Gastroesophageal sphincter (tissue), 4 donors: ENCODE data around the gene CAPG. TPM values are rescaled to one million over a fixed set of nuclear protein-coding genes. Genes with fewer than 3 reads are reported as not detected.
A peak's percentile ranks its signal among the peaks of the same experiment; 100 is the strongest.
"Not testable (repeated sequence)": the region's sequence is repeated elsewhere in the genome, so short reads cannot be mapped to it uniquely, and the experiment has no call there.

ENCODE experiments used
- ATAC-seq: fragments of 150-250 bp; one replicate; pipeline ENCODE4 v1.9.1; 2016; ENCODE audit warnings: mild to moderate bottlenecking, moderate library complexity
- H3K27ac ChIP-seq, 4 donors: fragments of 200-600 bp; sonication (generic) in 3 of 4; 1 replicate in 3 of 4; 2 replicates in 1 of 4; pipeline ENCODE4 v1.5.1; 2016 to 2019
- H3K27me3 ChIP-seq: fragments of 200-600 bp; sonication (generic); one replicate; pipeline ENCODE4 v1.5.1; 2019
- H3K36me3 ChIP-seq, 2 donors: fragments of 200-600 bp; sonication (generic); one replicate each; pipeline ENCODE4 v1.5.1; 2019; ENCODE audit warnings: control low read depth in 1 of 2
- H3K4me1 ChIP-seq, 3 donors: fragments of 200-600 bp; sonication (generic); 1 replicate in 2 of 3; 2 replicates in 1 of 3; pipeline ENCODE4 v1.5.1; 2016 to 2019; ENCODE audit warnings: control low read depth in 2 of 3
- H3K4me3 ChIP-seq, 2 donors: fragments of 200-600 bp; sonication (generic); one replicate each; pipeline ENCODE4 v1.5.1; 2019; ENCODE audit warnings: mild to moderate bottlenecking in 1 of 2, moderate library complexity in 1 of 2
- H3K9me3 ChIP-seq, 3 donors: fragments of 200-600 bp; sonication (generic); one replicate each; pipeline ENCODE4 v1.5.1; 2017 to 2019; ENCODE audit warnings: control low read depth in 2 of 3
- CTCF ChIP-seq, 4 experiments: fragments of 200-600 bp in 2 of 4; fragments of 450-650 bp in 2 of 4; sonication (generic) in 1 of 4; IDR thresholded peaks; one replicate each; pipeline ENCODE4 v1.5.1; 2017 to 2019; ENCODE audit warnings: antibody characterized with exemption in 4 of 4, mild to moderate bottlenecking in 2 of 4, moderate library complexity in 2 of 4
- EP300 ChIP-seq: sonication (generic); formaldehyde crosslinking; IDR thresholded peaks from one replicate; pipeline ENCODE4 v1.6.1; 2017; ENCODE audit warnings: antibody characterized with exemption, mild to moderate bottlenecking
- POLR2A ChIP-seq, 2 donors: fragments of 450-650 bp; IDR thresholded peaks; one replicate each; pipeline ENCODE4 v1.6.1; 2017; ENCODE audit warnings: antibody characterized with exemption in 2 of 2, mild to moderate bottlenecking in 2 of 2, moderate library complexity in 1 of 2
- POLR2AphosphoS5 ChIP-seq: sonication (generic); formaldehyde crosslinking; IDR thresholded peaks from one replicate; pipeline ENCODE4 v1.6.1; 2017; ENCODE audit warnings: antibody characterized with exemption
- WGBS, 2 donors: methylation state at CpG; one replicate each; pipeline ENCODE4 v1.1.5; 2018; ENCODE audit warnings: low coverage in 1 of 2; 5-methylcytosine and 5-hydroxymethylcytosine counted together
- total RNA-seq, 4 donors: library from RNA; depleted of rRNA; stranded (reverse); fragments of >200 nt; gene quantifications; one replicate each; pipeline ENCODE4 v1.1.0, GENCODE V29; 2016

CAPG gene
- total RNA-seq, 4 donors from 2014 or later: 42.2 to 69.2 (median 60.2) TPM

DNA sequence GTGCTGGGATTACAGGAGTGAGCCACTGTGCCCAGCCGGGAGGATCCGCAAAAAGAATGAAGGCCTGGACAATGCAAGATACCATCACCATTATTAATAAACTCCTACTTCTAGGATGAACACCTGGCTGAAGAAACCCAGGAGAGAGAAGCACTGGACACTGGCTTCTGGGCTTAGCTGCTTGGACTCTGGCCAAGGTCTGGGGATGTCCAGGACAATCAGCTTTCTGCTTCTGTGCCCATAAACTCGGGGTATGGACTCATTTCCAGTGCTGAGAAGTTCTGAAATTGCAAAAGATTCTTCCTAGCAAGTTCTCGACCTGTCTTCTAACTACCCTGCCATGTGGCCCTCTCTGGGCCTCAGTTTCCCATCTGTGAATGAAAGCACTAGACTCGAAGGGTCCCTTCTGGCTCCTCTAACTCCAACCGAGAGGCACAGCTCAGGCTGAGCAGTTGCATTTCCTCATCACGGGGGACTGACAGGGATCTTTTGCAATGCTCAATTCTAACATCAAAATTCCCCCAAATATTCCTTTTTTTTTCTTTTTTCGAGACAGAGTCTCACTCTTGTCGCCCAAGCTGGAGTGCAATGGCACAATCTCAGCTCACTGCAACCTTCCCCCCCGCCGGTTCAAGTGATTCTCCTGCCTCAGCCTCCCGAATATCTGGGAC lies 5.9 kb upstream of the CAPG start:
- no peaks in the 10 kb centered on the region for H3K27me3 ChIP-seq
- no peak for TF ChIP-seq EP300
- ATAC-seq: no peak
- H3K4me1 ChIP-seq: peaks cover 0 to 51% (median 23%) of the 10 kb centered on the region in 3 donors
- no peak overlapping the region for H3K4me3 ChIP-seq
- H3K36me3 ChIP-seq: no peaks in the 10 kb centered on the region
- WGBS, 2 donors: 86 to 87% methylated on average over 7 to 9 of the region's 12 CpGs
- H3K9me3 ChIP-seq: no peaks in the 10 kb centered on the region
- H3K27ac ChIP-seq: no peak overlapping the region

GRCh38 chr2:85414761-85415553 lies 4.8 kb upstream of the CAPG start:
- H3K27ac ChIP-seq: no peak overlapping the region
- 83 to 100% methylated on average over 1 of the region's 7 CpGs for WGBS, 2 donors

GRCh38 chr2:85414421-85414759 lies 4.2 kb upstream of the CAPG start:
- ATAC-seq, H3K27me3 ChIP-seq, H3K36me3 ChIP-seq, H3K9me3 ChIP-seq: not testable (repeated sequence)
- Histone ChIP-seq H3K27ac (peak overlapping the region in 2 of 4 donors; percentile 68 to 82), H3K4me1 (peaks cover 0 to 50% (median 22%) of the 10 kb centered on the region in 3 donors), H3K4me3 (peak overlapping the region in 1 of 2 donors; percentile 71)
- WGBS, 2 donors: 74% methylated on average over 3 of the region's 5 CpGs; no CpG with 5 or more reads in 1 of the 2 donors

More at GRCh38 chr2:85414761-85415553, 4.8 kb upstream of the CAPG start:
- H3K4me3 ChIP-seq: no peak overlapping the region
- TF ChIP-seq POLR2A (IDR thresholded peaks at IDR 0.05) (no peak), EP300 (no peak), CTCF (IDR thresholded peaks at IDR 0.05) (no peak), POLR2AphosphoS5 (no peak)
- H3K36me3 ChIP-seq: no peaks in the 10 kb centered on the region
- H3K4me1 ChIP-seq: peaks cover 0 to 50% (median 22%) of the 10 kb centered on the region in 3 donors
- no peak for ATAC-seq
- no peaks in the 10 kb centered on the region for H3K27me3 ChIP-seq
- no peaks in the 10 kb centered on the region for H3K9me3 ChIP-seq

DNA sequence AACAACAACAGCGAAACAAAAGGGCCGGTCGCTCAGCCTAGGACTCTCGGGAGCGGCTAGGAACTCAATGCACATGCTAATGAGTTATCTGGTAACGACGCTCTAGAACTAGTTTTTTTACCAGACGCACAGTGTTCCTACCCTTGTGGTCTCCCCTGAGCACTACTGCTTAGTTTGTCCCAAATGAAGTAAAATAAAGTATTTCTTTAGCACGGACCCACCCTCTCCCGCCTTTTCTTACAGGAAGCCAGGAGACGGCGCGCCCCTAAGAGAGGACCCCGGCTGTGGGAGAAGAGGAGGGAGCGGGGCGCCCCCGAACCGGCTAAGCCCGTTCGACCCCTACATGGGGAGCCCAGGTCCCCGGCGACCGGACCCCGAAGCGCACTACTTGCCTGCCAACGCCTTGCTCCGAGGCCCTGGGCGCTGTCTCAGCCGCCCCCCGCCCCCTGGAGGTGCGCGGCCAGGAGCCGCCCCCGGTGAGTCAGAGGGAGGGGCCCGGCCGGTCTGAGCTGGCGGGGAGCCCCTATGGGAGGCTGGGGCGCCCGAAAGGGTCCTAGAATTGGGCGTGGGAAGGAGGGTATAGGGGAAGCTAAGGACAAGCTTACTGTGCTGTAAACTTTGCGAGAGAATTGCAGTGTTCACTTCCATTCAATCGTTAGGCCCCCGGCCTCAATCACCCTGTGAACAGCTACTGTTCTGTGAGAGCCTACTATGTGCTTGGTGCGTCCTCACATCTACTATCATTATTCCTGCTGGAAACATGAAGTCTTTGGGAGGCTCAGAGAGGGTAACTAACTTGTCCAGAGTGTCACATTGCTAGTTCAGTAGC lies 3.6 kb upstream of the CAPG start:
- no peaks in the 10 kb centered on the region for H3K36me3 ChIP-seq
- H3K4me3 ChIP-seq: peak overlapping the region; percentile 39 to 71
- peaks cover 0 to 50% (median 19%) of the 10 kb centered on the region in 3 donors for H3K4me1 ChIP-seq
- H3K27me3 ChIP-seq: no peaks in the 10 kb centered on the region
- peak; percentile 16 to 35 for TF ChIP-seq POLR2A (IDR thresholded peaks at IDR 0.05)
- TF ChIP-seq EP300: no peak
- peak in 2 of 4 experiments; percentile 7 to 15 for TF ChIP-seq CTCF (IDR thresholded peaks at IDR 0.05)
- TF ChIP-seq POLR2AphosphoS5: peak; percentile 77
- peak; percentile 62 for ATAC-seq
- no peaks in the 10 kb centered on the region for H3K9me3 ChIP-seq
- 9 to 12% methylated on average over 8 to 13 of the region's 44 CpGs for WGBS, 2 donors
- H3K27ac ChIP-seq: peak overlapping the region in 3 of 4 donors; percentile 14 to 82 (median 68)

GRCh38 chr2:85411405-85411748 lies 1.2 kb upstream of the CAPG start:
- no peaks in the 10 kb centered on the region for H3K9me3 ChIP-seq
- H3K27me3 ChIP-seq: no peaks in the 10 kb centered on the region
- H3K27ac ChIP-seq: no peak overlapping the region
- 72% methylated on average over 3 of the region's 5 CpGs; no CpG with 5 or more reads in 1 of the 2 donors for WGBS, 2 donors
- H3K4me3 ChIP-seq: no peak overlapping the region
- no peaks in the 10 kb centered on the region for H3K36me3 ChIP-seq
- TF ChIP-seq POLR2A (IDR thresholded peaks at IDR 0.05) (no peak), CTCF (IDR thresholded peaks at IDR 0.05) (no peak), POLR2AphosphoS5 (no peak), EP300 (no peak)
- ATAC-seq: no peak
- H3K4me1 ChIP-seq: peaks cover 0 to 49% (median 16%) of the 10 kb centered on the region in 3 donors
